ENCODE results near the gene COX11. TPM values are rescaled to one million over a fixed set of nuclear protein-coding genes. Genes with fewer than 3 reads are reported as not detected.
A peak's percentile ranks its signal among the peaks of the same experiment; 100 is the strongest.

The COX11 gene
- total RNA-seq: 19.6 TPM

GRCh38 chr17:54968262-54968987 lies at the start of gene COX11, which contains the start of gene STXBP4:
Gene COX11, minus strand, starts transcription at chr17:54968654. Its CDS starts 8 bp downstream, at chr17:54968646.
Gene STXBP4, plus strand, starts transcription at chr17:54968765. Its CDS starts 17,455 bp downstream, at chr17:54986220.
- H3K27ac ChIP-seq: peak within 1 kb of the TSS; percentile 82 to 90
- DNase-seq (ENCODE audit: low spot score in 2 of 2): peak; percentile 90 to 98
- peaks cover 4 to 11% of the 10 kb centered on the region in 2 donors for H3K4me1 ChIP-seq
- intact Hi-C loops (cut with DNase I): loop anchor here (1.0 to 5.0 kb wide), 4 partner anchors 67 to 454 kb away; partner anchors contain the start of gene HLF
- TF ChIP-seq CTCF (IDR thresholded peaks at IDR 0.05): peak in 1 of 3 experiments; percentile 51
- H3K9me3 ChIP-seq: no peaks in the 10 kb centered on the region
- peak within 1 kb of the TSS; percentile 75 to 95 for H3K4me3 ChIP-seq
- H3K27me3 ChIP-seq: no peaks in the 10 kb centered on the region
- peaks cover 5 to 15% of the 10 kb centered on the region in 2 donors for H3K36me3 ChIP-seq

- no peaks in the 10 kb centered on the region for H3K9me3 ChIP-seq
- peaks cover 2 to 6% of the 10 kb centered on the region in 2 donors for H3K36me3 ChIP-seq
- H3K4me1 ChIP-seq: no peaks in the 10 kb centered on the region
- no peak for DNase-seq (ENCODE audit: low spot score in 2 of 2)
- peak in 1 of 3 experiments; percentile 14 for TF ChIP-seq CTCF (IDR thresholded peaks at IDR 0.05)
- intact Hi-C loops (cut with DNase I): no loop called here
- H3K27me3 ChIP-seq: no peaks in the 10 kb centered on the region
- no peak overlapping the region for H3K4me3 ChIP-seq
- H3K27ac ChIP-seq: no peak overlapping the region
Observed at GRCh38 chr17:55005520-55005919, 37.1 kb upstream of the COX11 start.

- H3K27ac ChIP-seq: no peak overlapping the region
- peaks cover 2 to 12% of the 10 kb centered on the region in 2 donors for H3K36me3 ChIP-seq
- no peaks in the 10 kb centered on the region for H3K9me3 ChIP-seq
- no peaks in the 10 kb centered on the region for H3K4me1 ChIP-seq
- no peak overlapping the region for H3K4me3 ChIP-seq
- intact Hi-C loops (cut with DNase I): no loop called here
- H3K27me3 ChIP-seq: no peaks in the 10 kb centered on the region
- no peak for TF ChIP-seq CTCF (IDR thresholded peaks at IDR 0.05)
- DNase-seq (ENCODE audit: low spot score in 2 of 2): no peak
Observed at GRCh38 chr17:55004484-55004883, 36.0 kb upstream of the COX11 start.

GRCh38 chr17:55002458-55002857 lies 34.0 kb upstream of the COX11 start:
- Histone ChIP-seq H3K27ac (no peak overlapping the region), H3K9me3 (no peaks in the 10 kb centered on the region), H3K27me3 (no peaks in the 10 kb centered on the region), H3K4me1 (no peaks in the 10 kb centered on the region), H3K4me3 (no peak overlapping the region), H3K36me3 (peaks cover 2 to 12% of the 10 kb centered on the region in 2 donors)
- intact Hi-C loops (cut with DNase I): no loop called here
- no peak for TF ChIP-seq CTCF (IDR thresholded peaks at IDR 0.05)
- DNase-seq (ENCODE audit: low spot score in 2 of 2): no peak

- Histone ChIP-seq H3K9me3 (no peaks in the 10 kb centered on the region), H3K27me3 (no peaks in the 10 kb centered on the region), H3K4me1 (no peaks in the 10 kb centered on the region), H3K4me3 (no peak overlapping the region), H3K27ac (no peak overlapping the region), H3K36me3 (peaks cover 0 to 7% of the 10 kb centered on the region in 2 donors)
- TF ChIP-seq CTCF (IDR thresholded peaks at IDR 0.05): no peak
- DNase-seq (ENCODE audit: low spot score in 2 of 2): no peak
- intact Hi-C loops (cut with DNase I): no loop called here
Observed at GRCh38 chr17:54996441-54996840, 28.0 kb upstream of the COX11 start.
